Cardiac muscle cell (in vitro differentiated cells and primary cell): ENCODE data around the gene AIG1. TPM values are rescaled to one million over a fixed set of nuclear protein-coding genes. Genes with fewer than 3 reads are reported as not detected.

Experiments
- DNase-seq, 2 donors: peaks; one replicate each; pipeline versions ENCODE4 v3.0.0 to v3.0.0-alpha.2; 2010 to 2017; ENCODE audit warnings: low read depth in 1 of 2, low spot score in 1 of 2
- H3K27ac ChIP-seq: fragments of 200-600 bp; sonication (generic); 2 replicates; pipeline ENCODE4 v1.5.1; 2016
- H3K27me3 ChIP-seq: fragments of 200-600 bp; sonication (generic); 2 replicates; pipeline ENCODE4 v1.6.0; 2016; ENCODE audit warnings: control low read depth
- H3K36me3 ChIP-seq: fragments of 200-600 bp; sonication (generic); 2 replicates; pipeline ENCODE4 v1.5.1; 2016; ENCODE audit warnings: control low read depth
- H3K4me1 ChIP-seq: fragments of 200-600 bp; sonication (generic); 2 replicates; pipeline ENCODE4 v1.8.1; 2017; ENCODE audit warnings: low read depth, mild to moderate bottlenecking, mixed run types
- H3K4me3 ChIP-seq: fragments of 200-600 bp; sonication (generic); 2 replicates; pipeline ENCODE4 v1.5.1; 2016; ENCODE audit warnings: mild to moderate bottlenecking
- H3K9me3 ChIP-seq: fragments of 200-600 bp; sonication (generic); 2 replicates; pipeline ENCODE4 v1.5.1; 2017; ENCODE audit warnings: low read depth, mild to moderate bottlenecking, control low read depth
- polyA plus RNA-seq: library from polyadenylated mRNA; unstranded; fragments of >200 nt; fragmentation: Nextera tagmentation; extraction: Ambion mirVana; gene quantifications from 2 replicates; pipeline ENCODE4 v1.2.1, GENCODE V29; 2016
- total RNA-seq: library from RNA; depleted of rRNA; stranded (reverse); fragments of >200 nt; gene quantifications from 2 replicates; pipeline ENCODE4 v1.2.3, GENCODE V29; 2016
- TF ChIP-seq, protein P1 (sequence below): IDR thresholded peaks from 2 replicates; pipeline ENCODE4 v1.5.1; 2012; ENCODE audit warnings: low read depth, mild to moderate bottlenecking, low read length

Gene AIG1
- total and polyA plus RNA-seq, 2 experiments from 2014 or later: 35.9 to 55.4 TPM

DNA sequence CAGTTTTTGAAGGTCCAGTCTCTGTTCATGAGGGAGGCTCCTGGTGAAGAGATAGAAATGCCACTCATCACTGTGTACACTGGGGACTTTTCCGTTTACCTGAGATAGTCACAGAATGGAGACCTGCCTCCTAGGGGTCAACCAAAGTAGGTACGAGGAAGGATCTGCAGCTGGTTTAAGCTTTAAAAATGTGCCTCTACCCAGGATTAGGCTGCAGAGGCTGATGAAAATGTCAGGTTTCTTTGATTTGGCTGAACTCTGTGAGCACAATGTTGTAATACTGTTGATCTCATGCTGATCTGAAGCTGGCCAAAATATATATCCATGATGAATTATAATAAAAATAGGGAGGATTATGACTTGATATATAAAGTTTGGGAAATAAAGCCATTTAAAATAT lies 207.1 kb downstream of the AIG1 start:
- Histone ChIP-seq H3K4me1 (peaks cover 5% of the 10 kb centered on the region), H3K36me3 (no peaks in the 10 kb centered on the region), H3K27ac (no peak overlapping the region), H3K27me3 (no peaks in the 10 kb centered on the region), H3K9me3 (no peaks in the 10 kb centered on the region), H3K4me3 (no peak overlapping the region)
- TF ChIP-seq, protein P1, sequence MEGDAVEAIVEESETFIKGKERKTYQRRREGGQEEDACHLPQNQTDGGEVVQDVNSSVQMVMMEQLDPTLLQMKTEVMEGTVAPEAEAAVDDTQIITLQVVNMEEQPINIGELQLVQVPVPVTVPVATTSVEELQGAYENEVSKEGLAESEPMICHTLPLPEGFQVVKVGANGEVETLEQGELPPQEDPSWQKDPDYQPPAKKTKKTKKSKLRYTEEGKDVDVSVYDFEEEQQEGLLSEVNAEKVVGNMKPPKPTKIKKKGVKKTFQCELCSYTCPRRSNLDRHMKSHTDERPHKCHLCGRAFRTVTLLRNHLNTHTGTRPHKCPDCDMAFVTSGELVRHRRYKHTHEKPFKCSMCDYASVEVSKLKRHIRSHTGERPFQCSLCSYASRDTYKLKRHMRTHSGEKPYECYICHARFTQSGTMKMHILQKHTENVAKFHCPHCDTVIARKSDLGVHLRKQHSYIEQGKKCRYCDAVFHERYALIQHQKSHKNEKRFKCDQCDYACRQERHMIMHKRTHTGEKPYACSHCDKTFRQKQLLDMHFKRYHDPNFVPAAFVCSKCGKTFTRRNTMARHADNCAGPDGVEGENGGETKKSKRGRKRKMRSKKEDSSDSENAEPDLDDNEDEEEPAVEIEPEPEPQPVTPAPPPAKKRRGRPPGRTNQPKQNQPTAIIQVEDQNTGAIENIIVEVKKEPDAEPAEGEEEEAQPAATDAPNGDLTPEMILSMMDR: no peak
- no peak for DNase-seq

DNA sequence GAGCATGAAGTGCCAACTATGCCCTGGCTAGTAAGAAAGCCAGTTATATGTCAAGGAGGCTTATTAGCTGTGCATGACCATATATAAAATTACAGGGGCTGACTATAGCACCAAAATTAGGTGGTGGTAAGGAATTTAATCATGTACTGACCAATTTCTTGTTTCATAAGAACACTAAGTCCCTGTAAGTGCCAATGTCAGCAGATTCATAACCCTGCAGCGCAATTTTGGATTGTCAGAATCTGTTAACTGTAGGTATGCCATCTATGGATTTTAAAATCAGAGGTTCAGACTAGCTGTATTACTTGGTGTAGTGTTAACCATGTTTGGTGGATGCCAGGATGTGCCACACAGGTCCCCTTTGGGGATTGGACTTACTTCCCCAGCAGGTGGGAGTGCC lies 207.8 kb downstream of the AIG1 start:
- H3K9me3 ChIP-seq: no peaks in the 10 kb centered on the region
- H3K4me3 ChIP-seq: no peak overlapping the region
- DNase-seq: no peak
- no peaks in the 10 kb centered on the region for H3K36me3 ChIP-seq
- H3K27me3 ChIP-seq: no peaks in the 10 kb centered on the region
- H3K27ac ChIP-seq: no peak overlapping the region
- H3K4me1 ChIP-seq: peaks cover 5% of the 10 kb centered on the region
- TF ChIP-seq, protein P1: no peak

DNA sequence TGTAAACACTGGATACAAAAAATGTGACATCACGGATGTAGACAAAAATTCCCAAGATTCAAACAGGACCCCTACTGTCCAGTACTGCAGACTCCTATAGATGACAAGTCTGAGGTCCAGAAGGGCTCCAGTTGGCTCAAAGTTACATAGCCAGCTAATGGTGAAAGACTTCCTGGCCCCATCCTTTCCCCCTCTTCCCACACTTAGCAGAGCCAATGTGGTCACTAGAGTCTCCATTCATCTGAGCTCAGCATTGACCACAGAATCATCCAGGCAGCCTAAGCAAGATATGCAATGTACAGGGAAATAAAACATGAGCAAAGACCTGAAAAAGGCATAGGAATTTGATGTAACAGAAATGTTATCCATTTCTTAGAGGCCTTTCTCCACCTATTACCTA lies 209.3 kb downstream of the AIG1 start:
- Histone ChIP-seq H3K36me3 (no peaks in the 10 kb centered on the region), H3K27me3 (no peaks in the 10 kb centered on the region), H3K27ac (no peak overlapping the region), H3K4me3 (no peak overlapping the region), H3K9me3 (no peaks in the 10 kb centered on the region), H3K4me1 (peaks cover 5% of the 10 kb centered on the region)
- TF ChIP-seq, protein P1: no peak
- DNase-seq: peak in 1 of 2 donors; percentile 62

DNA sequence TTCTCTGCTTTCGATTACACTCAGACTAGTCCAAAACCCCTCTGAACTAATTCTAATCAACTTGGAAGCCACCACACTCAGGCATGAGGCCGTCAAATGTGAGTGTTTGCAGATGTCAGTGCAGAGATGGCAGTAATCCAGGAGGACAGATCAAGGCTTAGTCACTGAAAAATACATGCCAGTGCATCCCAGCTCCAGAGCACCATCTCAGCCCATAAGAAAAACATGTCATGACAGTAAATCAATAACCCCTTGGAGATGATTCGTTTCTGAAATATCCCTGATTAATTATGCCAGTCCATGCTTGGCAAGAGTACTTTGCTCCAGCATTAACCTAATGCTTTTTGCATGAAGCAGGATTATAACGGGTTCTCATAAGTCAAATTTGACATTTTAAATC lies 210.3 kb downstream of the AIG1 start:
- Histone ChIP-seq H3K27me3 (no peaks in the 10 kb centered on the region), H3K9me3 (no peaks in the 10 kb centered on the region), H3K36me3 (no peaks in the 10 kb centered on the region), H3K27ac (no peak overlapping the region), H3K4me3 (no peak overlapping the region), H3K4me1 (peaks cover 5% of the 10 kb centered on the region)
- TF ChIP-seq, protein P1: no peak
- DNase-seq: peak; percentile 45 to 81

DNA sequence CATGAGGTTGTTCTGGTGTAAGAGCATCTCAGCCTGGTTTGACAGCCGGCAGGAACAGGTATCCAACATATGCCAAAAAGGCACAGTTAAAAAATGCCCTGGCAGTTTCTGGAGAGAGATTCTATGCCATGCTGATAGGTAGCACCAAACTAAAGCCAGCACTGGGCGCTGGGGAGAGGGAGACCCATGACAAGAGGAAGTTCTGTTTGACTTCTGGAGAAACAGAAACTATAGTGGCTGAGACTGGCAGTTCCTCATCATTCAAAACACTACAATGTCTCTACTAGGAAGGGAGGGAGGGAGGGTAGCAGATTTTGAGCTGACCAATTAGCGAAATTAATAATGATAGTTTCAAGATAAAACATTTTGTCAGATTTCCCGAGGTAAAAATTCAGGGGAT lies 215.7 kb downstream of the AIG1 start:
- no peak overlapping the region for H3K27ac ChIP-seq
- H3K27me3 ChIP-seq: no peaks in the 10 kb centered on the region
- no peaks in the 10 kb centered on the region for H3K4me1 ChIP-seq
- H3K9me3 ChIP-seq: no peaks in the 10 kb centered on the region
- TF ChIP-seq, protein P1: no peak
- DNase-seq: no peak
- no peaks in the 10 kb centered on the region for H3K36me3 ChIP-seq
- no peak overlapping the region for H3K4me3 ChIP-seq

DNA sequence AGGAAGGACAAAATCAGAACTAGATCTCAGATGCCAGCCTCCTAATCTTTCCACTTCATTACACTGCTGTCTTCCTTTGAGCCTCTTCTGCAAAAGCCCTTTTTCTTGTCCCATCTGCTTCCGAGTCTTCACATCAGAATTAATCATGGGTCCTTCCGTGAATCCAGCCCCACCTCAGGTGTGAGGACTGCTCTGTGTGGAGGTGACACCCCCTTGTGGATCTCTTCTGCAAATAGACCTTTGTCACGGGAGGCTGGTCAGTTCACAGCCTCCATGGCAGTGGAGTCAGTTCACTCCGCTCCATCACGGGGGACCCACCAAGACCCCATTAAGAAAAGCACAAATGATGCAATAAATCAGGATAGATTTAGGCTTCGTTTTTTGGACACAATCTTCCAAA lies 218.7 kb downstream of the AIG1 start:
- no peak overlapping the region for H3K27ac ChIP-seq
- no peaks in the 10 kb centered on the region for H3K4me1 ChIP-seq
- H3K36me3 ChIP-seq: no peaks in the 10 kb centered on the region
- H3K9me3 ChIP-seq: no peaks in the 10 kb centered on the region
- no peaks in the 10 kb centered on the region for H3K27me3 ChIP-seq
- TF ChIP-seq, protein P1: peak; percentile 31
- peak; percentile 23 to 28 for DNase-seq
- no peak overlapping the region for H3K4me3 ChIP-seq
